ENCODE results near the gene SH3RF1. TPM values are rescaled to one million over a fixed set of nuclear protein-coding genes. Genes with fewer than 3 reads are reported as not detected.

SH3RF1 gene
- total and polyA plus RNA-seq, 2 of the 13 experiments (the other 11 are each of a cell fraction or from before 2014, with no cell fraction given) = 3.1 to 3.2 TPM

DNA sequence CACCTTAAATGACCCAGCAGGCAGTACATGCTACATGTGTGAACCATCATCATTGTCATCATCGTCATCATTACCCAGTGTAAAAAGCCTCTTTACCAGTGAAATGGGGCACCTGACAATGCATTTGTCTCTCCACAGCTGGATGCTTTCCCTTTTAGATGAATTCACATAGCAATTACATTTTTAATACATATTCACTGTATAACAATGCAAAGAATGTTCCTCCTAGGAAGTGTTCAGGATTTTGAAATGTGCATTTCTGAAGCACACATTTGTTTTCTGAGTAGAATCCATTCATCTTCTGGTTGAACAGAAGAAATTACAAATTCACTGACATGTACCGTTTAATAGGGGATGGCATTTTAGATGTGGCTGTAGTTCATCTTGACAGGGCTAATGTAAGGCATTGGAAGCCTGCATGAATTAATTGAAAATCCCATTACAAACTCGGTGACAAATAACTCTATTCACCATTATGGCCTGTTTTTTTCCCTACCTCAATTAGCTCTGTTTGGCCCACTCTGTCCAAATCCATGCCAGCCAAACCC lies 111.1 kb downstream of the SH3RF1 start:
- TF ChIP-seq ZKSCAN8 (CRISPR knock-in tag; IDR thresholded peaks at IDR 0.05; ENCODE audit: borderline replicate concordance) (no peak), MLLT10 (CRISPR knock-in tag; IDR thresholded peaks at IDR 0.05) (no peak), ONECUT2 (CRISPR knock-in tag; IDR thresholded peaks at IDR 0.05) (no peak), ZNF567 (CRISPR knock-in tag; IDR thresholded peaks at IDR 0.05; ENCODE audit: borderline replicate concordance) (no peak), NFIC (IDR thresholded peaks at IDR 0.05; ENCODE audit: low read length) (no peak), ZNF331 (CRISPR knock-in tag; IDR thresholded peaks at IDR 0.05) (no peak), ZNF709 (CRISPR knock-in tag; IDR thresholded peaks at IDR 0.05) (no peak)
- TF ChIP-seq, protein P1, sequence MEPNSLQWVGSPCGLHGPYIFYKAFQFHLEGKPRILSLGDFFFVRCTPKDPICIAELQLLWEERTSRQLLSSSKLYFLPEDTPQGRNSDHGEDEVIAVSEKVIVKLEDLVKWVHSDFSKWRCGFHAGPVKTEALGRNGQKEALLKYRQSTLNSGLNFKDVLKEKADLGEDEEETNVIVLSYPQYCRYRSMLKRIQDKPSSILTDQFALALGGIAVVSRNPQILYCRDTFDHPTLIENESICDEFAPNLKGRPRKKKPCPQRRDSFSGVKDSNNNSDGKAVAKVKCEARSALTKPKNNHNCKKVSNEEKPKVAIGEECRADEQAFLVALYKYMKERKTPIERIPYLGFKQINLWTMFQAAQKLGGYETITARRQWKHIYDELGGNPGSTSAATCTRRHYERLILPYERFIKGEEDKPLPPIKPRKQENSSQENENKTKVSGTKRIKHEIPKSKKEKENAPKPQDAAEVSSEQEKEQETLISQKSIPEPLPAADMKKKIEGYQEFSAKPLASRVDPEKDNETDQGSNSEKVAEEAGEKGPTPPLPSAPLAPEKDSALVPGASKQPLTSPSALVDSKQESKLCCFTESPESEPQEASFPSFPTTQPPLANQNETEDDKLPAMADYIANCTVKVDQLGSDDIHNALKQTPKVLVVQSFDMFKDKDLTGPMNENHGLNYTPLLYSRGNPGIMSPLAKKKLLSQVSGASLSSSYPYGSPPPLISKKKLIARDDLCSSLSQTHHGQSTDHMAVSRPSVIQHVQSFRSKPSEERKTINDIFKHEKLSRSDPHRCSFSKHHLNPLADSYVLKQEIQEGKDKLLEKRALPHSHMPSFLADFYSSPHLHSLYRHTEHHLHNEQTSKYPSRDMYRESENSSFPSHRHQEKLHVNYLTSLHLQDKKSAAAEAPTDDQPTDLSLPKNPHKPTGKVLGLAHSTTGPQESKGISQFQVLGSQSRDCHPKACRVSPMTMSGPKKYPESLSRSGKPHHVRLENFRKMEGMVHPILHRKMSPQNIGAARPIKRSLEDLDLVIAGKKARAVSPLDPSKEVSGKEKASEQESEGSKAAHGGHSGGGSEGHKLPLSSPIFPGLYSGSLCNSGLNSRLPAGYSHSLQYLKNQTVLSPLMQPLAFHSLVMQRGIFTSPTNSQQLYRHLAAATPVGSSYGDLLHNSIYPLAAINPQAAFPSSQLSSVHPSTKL (CRISPR knock-in tag; IDR thresholded peaks at IDR 0.05) = no peak
- TF ChIP-seq, protein P2, sequence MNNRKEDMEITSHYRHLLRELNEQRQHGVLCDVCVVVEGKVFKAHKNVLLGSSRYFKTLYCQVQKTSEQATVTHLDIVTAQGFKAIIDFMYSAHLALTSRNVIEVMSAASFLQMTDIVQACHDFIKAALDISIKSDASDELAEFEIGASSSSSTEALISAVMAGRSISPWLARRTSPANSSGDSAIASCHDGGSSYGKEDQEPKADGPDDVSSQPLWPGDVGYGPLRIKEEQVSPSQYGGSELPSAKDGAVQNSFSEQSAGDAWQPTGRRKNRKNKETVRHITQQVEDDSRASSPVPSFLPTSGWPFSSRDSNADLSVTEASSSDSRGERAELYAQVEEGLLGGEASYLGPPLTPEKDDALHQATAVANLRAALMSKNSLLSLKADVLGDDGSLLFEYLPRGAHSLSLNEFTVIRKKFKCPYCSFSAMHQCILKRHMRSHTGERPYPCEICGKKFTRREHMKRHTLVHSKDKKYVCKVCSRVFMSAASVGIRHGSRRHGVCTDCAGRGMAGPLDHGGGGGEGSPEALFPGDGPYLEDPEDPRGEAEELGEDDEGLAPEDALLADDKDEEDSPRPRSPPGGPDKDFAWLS (CRISPR knock-in tag; IDR thresholded peaks at IDR 0.05; ENCODE audit: borderline replicate concordance) = no peak
- no peak overlapping the region for H2AFZ ChIP-seq (ENCODE audit: low read length)
- H4K20me1 ChIP-seq (ENCODE audit: insufficient read depth, low read length) = no peaks in the 10 kb centered on the region
- no peaks in the 10 kb centered on the region for H3K4me1 ChIP-seq (ENCODE audit: insufficient read depth, low read length)
- ChIA-PET CTCF (ENCODE audit: low intra/inter-chr PET ratio, low total read pairs) (no interaction called here), POLR2A (no interaction called here)
- H3K27ac ChIP-seq (ENCODE audit: extremely low read length, insufficient read depth, low read length) = no peak overlapping the region
- no peak for ATAC-seq
- no peaks in the 10 kb centered on the region for H3K9me3 ChIP-seq (ENCODE audit: low read length)
- no TSS peak for BruUV-seq (replicated peaks)
- no peak overlapping the region for H3K4me3 ChIP-seq (replicated peaks in 1 of 3; ENCODE audit: insufficient read depth in 1 of 3, low read depth in 2 of 3, low read length in 3 of 3)
- 100% methylated on average over 3 of the region's 3 CpGs for WGBS (ENCODE audit: low lambda C conversion rate)
- no peak for DNase-seq (ENCODE audit: low spot score)
- in situ Hi-C loops (cut with HindIII; ENCODE audit: extremely low pct_ligation_motif_present, low pct_unique_long_range_greater_than_20kb) = no loop called here
- H3K4me2 ChIP-seq (ENCODE audit: low read depth, low read length) = no peak overlapping the region
- H3K36me3 ChIP-seq (replicated peaks in 1 of 2; ENCODE audit: control insufficient read depth in 1 of 2, insufficient read depth in 2 of 2, low read length in 2 of 2) = peaks cover 0 to 2% of the 10 kb centered on the region in 2 experiments; a peak in 2 of 5 replicates
- intact Hi-C loops (cut with micrococcal nuclease; ENCODE audit: unreplicated experiment) = no loop called here
- H3K79me2 ChIP-seq (ENCODE audit: insufficient read depth, low read length) = no peaks in the 10 kb centered on the region
- H3K27me3 ChIP-seq (ENCODE audit: control insufficient read depth in 1 of 2, insufficient read depth in 2 of 2, low read length in 2 of 2) = no peaks in the 10 kb centered on the region
- no peak for FAIRE-seq
- H3K9ac ChIP-seq (ENCODE audit: insufficient read depth, low read depth, low read length) = no peak overlapping the region

Measured in HepG2 (cell line).